Pancreas (tissue), 10 donors: ENCODE data around the gene NPC1L1. TPM values are rescaled to one million over a fixed set of nuclear protein-coding genes. Genes with fewer than 3 reads are reported as not detected.

Source experiments
- ATAC-seq, 4 donors: fragments of 200-7000 bp; cut with Tn5 transposase; one replicate each; pipeline versions ENCODE4 v1.8.0 to v1.9.1; 2020; ENCODE audit warnings: mild to moderate bottlenecking in 4 of 4, moderate library complexity in 4 of 4
- DNase-seq, 6 donors: peaks; one replicate each; pipeline ENCODE4 v3.0.0-alpha.2; 2020
- FAIRE-seq: peaks from 2 replicates; lab custom pipeline; 2012; peaks lifted over from hg19 to GRCh38; lab: Jason Lieb, UNC
- H3K27ac ChIP-seq, 4 donors: fragments of 200-600 bp; sonication (generic); 1 replicate in 3 of 4; 2 replicates in 1 of 4; pipeline versions ENCODE4 v1.5.0 to v1.8.0; 2020
- H3K27me3 ChIP-seq, 4 donors: fragments of 200-600 bp; one replicate each; pipeline ENCODE4 v1.8.0; 2021
- H3K36me3 ChIP-seq, 3 donors: fragments of 200-600 bp; sonication (generic) in 1 of 3; one replicate each; pipeline versions ENCODE4 v1.5.0 to v1.8.0; 2020 to 2021
- H3K4me1 ChIP-seq, 3 donors: fragments of 200-600 bp; one replicate each; pipeline ENCODE4 v1.8.0; 2021
- H3K4me3 ChIP-seq, 4 donors: fragments of 200-600 bp; sonication (generic) in 2 of 4; one replicate each; pipeline versions ENCODE4 v1.5.0 to v1.8.0; 2020 to 2021
- H3K9me3 ChIP-seq, 4 donors: fragments of 200-600 bp; one replicate each; pipeline ENCODE4 v1.8.0; 2021
- CTCF ChIP-seq, 4 donors: fragments of 200-600 bp; sonication (generic) in 3 of 4; IDR thresholded peaks; one replicate each; pipeline versions ENCODE4 v1.5.0 to v1.8.0; 2021; ENCODE audit warnings: antibody characterized with exemption in 4 of 4
- WGBS, 2 donors: extraction: QIAGEN DNeasy Blood & Tissue Kit; methylation state at CpG; one replicate each; pipeline ENCODE4 v1.1.7; 2013; 5-methylcytosine and 5-hydroxymethylcytosine counted together
- intact Hi-C, 3 donors: fragments of 100-400 bp; cut with DNase I; formaldehyde crosslinking; loops; one replicate each; pipeline versions ENCODE4 v1.11.1 to v1.14.2; 2022
- polyA plus RNA-seq, 2 donors: library from polyadenylated mRNA; stranded (reverse); fragments of 200-250 nt; gene quantifications; one replicate each; pipeline ENCODE4 v1.2.3, GENCODE V29; 2013
- total RNA-seq, 6 donors: library from RNA; stranded (reverse); fragmentation: NEBNext Ultra II Directional in 4 of 6; extraction: Animal tissue kit (Norgen Biotek cat#: 25700) in 4 of 6; gene quantifications; one replicate each; pipeline versions ENCODE4 v1.2.1 to v1.2.4, GENCODE V29; 2021 to 2023
- donor health status: healthy with polysubstance abuse.
- donor health status: DM: no; HTN: no; CAD: no; lungs with moderate emphysema.
- donor health status: DM: no; HTN: no; CAD: no.
- donor health status: control.
- donor health status: control.
- donor health status: Bipolar disorder and iron deficiency.
- donor health status: DM: yes; HTN: yes; CAD: no.
- donor health status: DM: no; HTN: no; CAD: no.
- donor health status: DM: no; HTN: no; CAD: no.
- donor health status: DM: yes; HTN: yes; CAD: no.

Gene NPC1L1
- total and polyA plus RNA-seq, 8 donors, result 0.20 to 3.4 (median 0.62) TPM

DNA sequence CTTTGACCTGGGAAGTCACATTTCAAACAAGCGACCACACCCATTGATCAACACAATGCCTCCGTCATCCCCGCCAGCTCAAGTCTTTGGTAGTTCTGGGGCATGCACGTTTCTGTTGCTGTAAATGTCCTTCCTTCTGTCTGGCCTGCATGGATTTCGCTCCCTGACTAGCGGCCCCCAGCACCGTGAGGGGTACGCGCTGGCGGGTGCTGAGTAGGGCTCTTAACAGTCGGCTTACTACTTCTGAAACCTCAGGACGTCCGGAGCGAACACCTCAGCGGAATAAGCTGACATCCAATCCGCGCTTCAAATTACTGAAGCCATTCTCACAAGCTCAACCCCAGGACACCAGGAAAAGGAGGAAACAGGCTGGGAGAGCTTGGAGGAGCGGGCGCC lies 51.2 kb downstream of the NPC1L1 start:
- peak overlapping the region; percentile 98 to 99 (median 98) for H3K27ac ChIP-seq
- WGBS, 2 donors, result 0% methylated on average over 19 of the region's 19 CpGs
- H3K9me3 ChIP-seq, result no peaks in the 10 kb centered on the region
- ATAC-seq (peak in 3 of 4 donors; percentile 5 to 21 (median 12)), DNase-seq (no peak), FAIRE-seq (no peak)
- H3K36me3 ChIP-seq, result no peaks in the 10 kb centered on the region
- no peaks in the 10 kb centered on the region for H3K27me3 ChIP-seq
- no peak for TF ChIP-seq CTCF (IDR thresholded peaks at IDR 0.05)
- peak overlapping the region; percentile 50 to 95 (median 80) for H3K4me3 ChIP-seq
- intact Hi-C loops, result no loop called here
- H3K4me1 ChIP-seq, result peaks cover 22 to 40% (median 24%) of the 10 kb centered on the region in 3 donors

DNA sequence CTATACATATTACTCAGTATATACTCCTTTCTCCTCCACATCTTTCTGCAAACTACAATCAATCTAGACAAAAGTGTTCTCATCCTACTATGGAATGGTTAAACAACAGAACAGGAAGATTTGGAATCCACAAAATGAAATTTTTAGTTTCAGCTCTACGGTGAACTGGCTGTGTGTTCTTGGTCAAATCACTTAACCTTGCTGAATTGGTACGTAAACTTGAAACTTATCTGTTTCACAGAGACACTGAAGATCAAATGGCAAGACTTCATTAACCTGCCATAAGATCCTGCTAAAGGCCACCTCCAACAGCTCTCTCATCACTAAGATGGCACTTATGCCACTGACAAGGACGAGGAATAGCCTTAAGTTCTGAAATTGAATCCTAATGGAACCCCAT lies 52.2 kb downstream of the NPC1L1 start:
- H3K4me3 ChIP-seq, result peak overlapping the region in 2 of 4 donors; percentile 74 to 95
- no peak overlapping the region for H3K27ac ChIP-seq
- peaks cover 22 to 44% (median 24%) of the 10 kb centered on the region in 3 donors for H3K4me1 ChIP-seq
- DNase-seq (no peak), ATAC-seq (no peak), FAIRE-seq (no peak)
- intact Hi-C loops, result no loop called here
- peaks cover 0 to 9% (median 5%) of the 10 kb centered on the region in 3 donors for H3K36me3 ChIP-seq
- TF ChIP-seq CTCF (IDR thresholded peaks at IDR 0.05), result no peak
- no peaks in the 10 kb centered on the region for H3K27me3 ChIP-seq
- 64 to 65% methylated on average over 3 of the region's 3 CpGs for WGBS, 2 donors
- no peaks in the 10 kb centered on the region for H3K9me3 ChIP-seq

DNA sequence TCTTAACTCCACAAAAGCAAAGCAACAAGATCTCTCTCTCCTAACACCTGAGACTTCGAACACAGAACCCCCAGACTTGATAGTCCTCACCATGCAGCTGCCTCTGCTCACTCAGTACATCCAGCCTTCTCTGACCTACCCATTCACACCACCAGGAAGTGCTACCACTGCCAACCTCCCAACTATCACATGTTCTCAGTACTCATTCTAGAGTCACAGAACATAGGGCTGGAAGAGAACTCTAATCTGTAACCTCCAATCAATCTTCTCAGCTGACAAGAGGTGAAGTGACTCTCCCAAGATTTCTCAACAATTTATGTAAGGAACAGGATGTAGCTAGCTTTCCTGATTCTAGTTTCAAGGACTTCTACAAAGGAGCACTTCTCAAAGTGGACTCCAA lies 54.4 kb downstream of the NPC1L1 start:
- intact Hi-C loops, result no loop called here
- H3K27ac ChIP-seq, result peak overlapping the region in 1 of 4 donors; percentile 26
- H3K4me1 ChIP-seq, result peaks cover 22 to 44% (median 24%) of the 10 kb centered on the region in 3 donors
- H3K4me3 ChIP-seq, result no peak overlapping the region
- DNase-seq (peak in 2 of 6 donors; percentile 8 to 41), FAIRE-seq (no peak), ATAC-seq (peak; percentile 36 to 56 (median 45))
- peaks cover 3 to 32% (median 11%) of the 10 kb centered on the region in 3 donors for H3K36me3 ChIP-seq
- no peaks in the 10 kb centered on the region for H3K27me3 ChIP-seq
- WGBS, 2 donors, result 60 to 64% methylated on average over 1 of the region's 1 CpG
- H3K9me3 ChIP-seq, result no peaks in the 10 kb centered on the region
- no peak for TF ChIP-seq CTCF (IDR thresholded peaks at IDR 0.05)

DNA sequence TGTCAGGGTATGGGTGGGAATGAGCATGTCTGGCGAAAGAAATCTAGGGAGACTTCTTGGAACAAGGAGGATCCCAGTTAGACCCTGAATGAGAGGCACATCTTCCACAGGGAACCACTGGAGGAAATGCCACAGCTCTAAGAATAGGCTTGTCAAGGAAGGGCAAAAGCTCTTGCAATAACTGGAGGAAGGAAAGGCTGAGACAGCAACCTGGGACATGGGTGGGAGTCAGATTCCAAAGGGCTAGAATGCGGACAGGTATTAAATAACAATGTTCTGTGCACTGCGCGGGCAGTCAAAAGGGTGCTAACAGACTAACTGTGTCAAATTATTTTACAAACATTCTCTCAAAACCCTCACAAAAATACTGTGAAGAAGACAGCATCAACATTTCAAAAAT lies 55.1 kb downstream of the NPC1L1 start:
- H3K4me3 ChIP-seq, result no peak overlapping the region
- H3K9me3 ChIP-seq, result no peaks in the 10 kb centered on the region
- DNase-seq (no peak), ATAC-seq (no peak), FAIRE-seq (no peak)
- no peak for TF ChIP-seq CTCF (IDR thresholded peaks at IDR 0.05)
- peaks cover 3 to 37% (median 11%) of the 10 kb centered on the region in 3 donors for H3K36me3 ChIP-seq
- no peaks in the 10 kb centered on the region for H3K27me3 ChIP-seq
- peaks cover 20 to 44% (median 22%) of the 10 kb centered on the region in 3 donors for H3K4me1 ChIP-seq
- H3K27ac ChIP-seq, result no peak overlapping the region
- 92 to 96% methylated on average over 4 of the region's 4 CpGs for WGBS, 2 donors
- intact Hi-C loops, result no loop called here
